Stimulated activated CD4-positive, alpha-beta T cell treated with anti-CD3 and anti-CD28 coated beads, Interleukin-15, amount 100 ng/mL, for 1 hour (primary cell): ENCODE results near the gene CD300H.

Source experiments
- DNase-seq, 2 donors: peaks; one replicate each; pipeline ENCODE4 v3.0.0-alpha.2; 2020; ENCODE audit warnings: low read depth in 1 of 2, low spot score in 1 of 2

CD300H gene

GRCh38 chr17:74567397-74567796 is at the start of gene CD300H:
CD300H (minus strand) TSS chr17:74567509.
- DNase-seq = no peak

DNA sequence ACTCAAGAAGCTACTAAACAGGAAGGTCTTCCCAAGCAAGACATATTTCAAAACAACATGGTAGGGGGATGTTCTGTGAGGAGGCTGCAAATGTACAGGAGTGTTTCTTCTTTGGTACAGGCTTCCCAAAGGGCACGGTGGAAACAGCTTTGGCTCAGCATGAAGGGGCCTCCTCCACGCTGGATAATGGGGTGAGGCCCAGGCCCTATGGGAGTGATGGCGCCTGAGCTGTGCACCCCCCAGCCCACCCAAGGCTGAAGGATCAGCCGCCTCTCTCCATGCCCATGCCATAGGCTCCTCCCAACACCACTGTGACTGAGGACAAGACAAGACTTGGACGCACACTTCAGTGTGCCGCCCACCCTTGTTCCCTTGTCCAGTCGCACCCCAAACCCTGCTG is 49.4 kb upstream of the CD300H start:
- DNase-seq = no peak

DNA sequence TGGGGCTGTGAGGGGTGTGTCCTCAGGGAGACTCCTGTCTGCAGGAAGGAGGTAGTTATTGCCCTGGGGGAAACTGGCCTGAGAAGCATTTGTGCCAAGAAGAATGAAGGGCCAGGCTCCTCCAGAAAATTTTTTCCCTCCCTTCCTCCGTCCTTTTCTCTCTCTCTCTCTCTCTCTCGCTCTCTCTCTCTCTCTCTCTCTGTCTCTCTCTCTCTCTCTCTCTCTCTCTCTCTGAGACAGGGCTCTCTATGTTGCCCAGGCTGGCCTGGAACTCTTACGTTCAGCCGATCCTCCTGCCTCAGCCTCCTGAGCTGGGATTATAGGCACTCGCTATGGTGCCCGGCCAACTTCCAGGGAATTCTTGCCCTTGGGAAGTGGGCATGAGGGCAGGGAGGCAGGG is 44.7 kb upstream of the CD300H start:
- DNase-seq = no peak

DNA sequence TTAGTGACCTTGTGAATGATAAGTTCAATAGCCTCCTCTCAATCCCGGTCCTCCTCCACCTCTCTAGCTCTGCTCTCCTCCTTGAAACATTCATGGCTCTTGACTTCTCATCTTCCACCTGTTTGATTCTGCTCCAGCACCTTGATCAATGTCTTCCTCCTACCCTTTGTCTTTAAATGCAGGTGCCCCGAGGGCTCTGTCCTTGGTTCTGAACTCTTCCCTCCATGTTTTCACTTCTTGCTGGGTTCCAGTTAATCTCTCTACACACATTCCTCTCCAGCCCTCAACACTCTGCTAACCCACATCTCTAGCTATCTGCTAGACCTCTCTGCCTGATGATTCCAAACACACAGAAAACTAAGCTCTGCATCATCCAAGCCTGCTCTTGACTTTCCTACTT is 42.8 kb upstream of the CD300H start:
- no peak for DNase-seq

GRCh38 chr17:74608511-74608910 is 41.2 kb upstream of the CD300H start:
- no peak for DNase-seq

DNA sequence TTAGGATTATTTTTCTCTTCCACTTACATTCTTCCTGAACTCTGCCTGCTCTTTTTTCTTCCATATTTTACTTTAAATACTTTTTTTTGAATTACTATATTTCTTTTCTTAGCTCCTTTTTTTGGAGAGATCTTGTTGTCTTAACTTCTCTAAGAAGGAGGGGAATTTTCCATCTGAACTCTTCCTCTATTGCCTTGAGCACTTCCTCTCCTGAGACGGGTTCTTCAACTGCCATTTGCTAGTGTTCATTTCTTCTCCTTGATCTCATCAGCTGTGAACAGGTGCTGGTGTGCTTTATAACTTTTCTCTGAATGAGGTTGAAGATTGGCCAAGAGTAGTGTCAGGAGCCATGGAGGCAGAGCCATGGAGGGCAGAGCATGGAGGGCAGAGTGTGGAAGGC is 39.9 kb upstream of the CD300H start:
- no peak for DNase-seq

- DNase-seq = no peak
Measured at GRCh38 chr17:74606050-74606449, 38.7 kb upstream of the CD300H start.

DNA sequence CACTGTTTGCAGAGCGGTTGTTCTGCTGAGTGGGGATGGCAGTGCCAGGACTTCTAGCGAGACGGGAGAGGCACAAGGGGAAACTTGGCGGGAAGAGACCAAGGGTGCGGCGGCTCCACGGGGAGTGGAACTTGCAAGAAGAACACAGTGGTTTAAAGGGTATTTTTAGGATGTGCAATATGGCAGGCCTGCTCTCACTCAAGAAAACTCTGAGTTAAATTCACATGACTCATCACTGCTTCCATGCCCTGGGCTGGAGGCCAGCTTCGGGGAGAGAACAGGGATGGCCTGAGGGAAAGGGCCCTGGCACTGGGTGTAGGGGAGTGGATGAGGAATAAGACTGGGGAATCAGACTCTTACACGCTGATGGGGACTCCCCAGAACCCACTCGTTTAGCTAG is 38.1 kb upstream of the CD300H start:
- no peak for DNase-seq

DNA sequence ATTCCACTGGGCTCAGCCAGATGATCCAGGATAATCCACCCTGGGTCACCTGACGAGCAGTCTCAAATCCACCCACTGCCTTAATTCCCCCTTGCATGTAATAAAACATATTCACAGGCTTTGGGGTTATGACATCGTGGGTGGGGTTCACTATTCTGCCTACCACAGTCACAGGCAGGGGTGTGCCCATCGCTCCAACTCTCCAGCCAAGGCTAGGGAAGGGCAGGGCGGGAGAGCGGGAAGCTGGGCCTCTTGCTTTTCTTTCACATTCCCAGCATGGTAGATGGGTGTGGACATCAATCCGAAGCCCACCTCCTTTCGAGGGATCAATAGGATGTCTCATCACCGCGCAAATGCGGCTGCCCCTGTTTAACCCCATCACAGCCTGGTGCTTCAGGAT is 37.5 kb upstream of the CD300H start:
- DNase-seq = no peak

DNA sequence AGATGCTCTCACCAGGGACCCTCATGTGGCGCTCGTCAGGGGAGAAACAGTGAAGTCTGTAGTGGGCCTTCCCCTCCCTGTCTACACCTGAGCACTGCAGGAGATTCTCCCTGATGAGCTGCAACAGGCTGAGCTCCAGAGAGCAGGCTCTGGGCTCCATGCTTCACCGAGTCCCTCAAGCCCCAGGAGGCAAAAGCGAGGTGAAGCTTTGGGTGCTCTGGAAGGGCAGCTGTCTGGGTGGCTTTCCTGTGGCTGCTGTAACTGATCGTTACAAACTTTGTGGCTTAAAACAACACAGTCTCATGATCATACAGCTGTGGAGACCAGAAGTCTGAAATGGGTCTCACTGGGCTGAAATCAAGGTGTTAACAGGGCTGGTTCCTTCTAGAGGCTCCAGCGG is 36.9 kb upstream of the CD300H start:
- no peak for DNase-seq

- no peak for DNase-seq
Measured at GRCh38 chr17:74603746-74604145, 36.4 kb upstream of the CD300H start.

DNA sequence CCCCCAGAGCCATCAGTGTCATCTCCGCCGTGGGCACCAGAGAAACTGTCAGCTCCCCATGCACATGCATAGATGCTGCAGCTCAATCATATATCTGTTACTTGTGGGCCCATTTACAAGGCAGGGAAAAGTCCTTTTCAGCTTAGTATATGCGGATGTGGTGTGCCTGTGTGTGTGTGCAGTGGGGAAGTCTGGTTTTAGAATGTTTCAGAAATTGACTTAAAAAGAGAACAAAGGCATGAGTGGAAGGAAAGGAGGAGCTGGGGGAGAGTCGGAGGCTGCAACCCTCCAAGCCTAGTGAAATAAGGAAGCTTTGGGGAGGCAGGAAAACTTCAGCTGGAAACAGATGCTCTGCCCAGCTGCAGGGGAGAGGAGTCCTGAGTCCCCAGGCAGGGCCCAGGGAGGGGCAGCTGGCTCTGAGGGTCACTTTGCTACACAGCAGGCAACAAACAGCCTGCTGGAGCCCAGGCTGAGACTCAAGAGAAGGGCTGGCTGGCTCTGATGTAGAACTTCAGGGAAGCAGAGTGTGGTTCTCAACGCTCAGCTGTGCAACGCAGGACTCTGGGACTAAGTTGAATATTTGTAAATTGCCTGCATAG is 35.8 kb upstream of the CD300H start:
- no peak for DNase-seq

DNA sequence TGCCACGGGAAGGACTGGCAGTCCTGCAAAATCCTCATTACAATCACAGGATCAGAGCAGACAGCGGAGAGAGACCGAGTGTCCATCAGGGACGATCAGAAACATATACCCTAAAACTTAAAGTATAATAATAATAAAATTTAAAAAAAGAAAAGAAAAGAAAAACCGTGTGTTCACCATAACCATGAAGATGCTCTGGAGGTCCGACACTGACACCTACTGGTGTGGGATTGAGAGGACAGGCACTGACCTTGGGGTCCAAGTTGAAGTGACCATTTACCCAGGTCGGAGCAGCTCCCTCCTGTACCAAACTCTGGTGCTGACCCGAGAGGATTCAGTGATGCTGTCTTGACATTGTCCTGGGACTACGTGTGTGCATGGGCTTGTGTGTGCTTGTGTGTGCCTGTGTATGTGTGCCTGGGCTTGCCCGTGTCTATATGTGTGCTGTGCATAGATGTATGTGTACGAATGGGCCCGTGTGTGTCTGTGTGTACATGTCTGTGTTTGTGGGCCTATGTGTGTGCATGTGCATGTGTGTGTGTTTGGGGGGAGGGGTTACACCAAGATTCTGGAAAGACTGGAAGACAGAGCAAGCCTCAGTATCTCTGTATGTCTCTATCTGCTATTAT is 34.7 kb upstream of the CD300H start:
- DNase-seq = no peak

DNA sequence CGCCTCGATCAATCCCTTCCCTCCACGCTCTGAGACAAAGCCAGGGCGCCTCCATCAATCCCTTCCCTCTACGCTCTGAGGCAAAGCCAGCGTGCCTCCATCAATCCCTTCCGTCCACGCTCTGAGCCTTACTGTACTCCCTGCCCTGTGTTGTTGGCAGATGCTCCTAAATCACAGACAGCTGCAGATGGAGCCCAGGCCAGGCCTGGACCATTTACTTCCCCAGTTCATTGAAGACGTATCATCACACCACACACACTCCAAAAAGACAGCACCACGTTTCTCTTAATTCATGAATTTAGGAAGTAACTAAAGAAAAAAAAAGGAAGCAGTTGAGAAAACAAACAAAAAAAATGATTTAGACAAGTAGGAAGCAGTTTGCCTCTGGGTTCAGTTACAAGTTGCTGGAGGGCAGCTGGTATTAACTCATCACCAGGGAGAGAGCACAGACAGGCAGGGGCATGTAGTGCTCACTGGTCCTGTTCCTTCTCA is 32.2 kb upstream of the CD300H start:
- no peak for DNase-seq

GRCh38 chr17:74599023-74599399 is 31.7 kb upstream of the CD300H start:
- no peak for DNase-seq

GRCh38 chr17:74598346-74599022 is 31.2 kb upstream of the CD300H start:
- DNase-seq = no peak

GRCh38 chr17:74597069-74597790 is 29.9 kb upstream of the CD300H start:
- no peak for DNase-seq

DNA sequence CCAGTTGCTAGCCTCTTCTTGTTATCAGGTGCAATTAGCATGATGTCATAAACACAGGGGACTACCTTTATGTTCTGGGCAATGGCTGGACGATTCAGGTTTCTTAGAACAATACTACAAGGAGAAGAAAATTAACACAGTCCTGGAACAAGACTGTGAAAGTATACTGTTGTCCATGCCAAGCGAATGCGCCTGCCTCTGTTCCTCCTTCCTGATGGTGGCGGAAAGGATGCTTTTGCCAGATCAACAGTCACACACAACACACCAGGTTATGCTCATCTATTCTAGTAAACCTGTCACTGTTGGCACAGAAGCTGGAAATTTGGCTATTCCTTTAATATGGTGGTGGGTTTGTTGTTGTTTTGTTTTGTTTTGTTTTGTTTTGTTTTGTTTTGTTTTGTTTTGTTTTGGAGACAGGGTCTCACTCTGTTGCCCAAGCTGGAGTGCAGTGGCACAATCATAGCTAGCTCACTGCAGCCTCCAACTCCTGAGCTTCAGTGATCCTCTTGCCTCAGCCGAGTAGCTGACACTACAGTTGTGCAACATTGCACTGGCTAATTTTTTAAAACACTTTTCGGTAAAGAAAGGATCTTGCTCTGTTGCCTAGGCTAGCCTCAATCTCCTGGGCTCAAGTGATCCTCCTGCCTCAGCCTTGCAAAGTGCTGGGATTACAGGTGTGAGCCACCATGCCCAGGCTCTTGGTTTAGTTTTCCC is 27.9 kb upstream of the CD300H start:
- no peak for DNase-seq

DNA sequence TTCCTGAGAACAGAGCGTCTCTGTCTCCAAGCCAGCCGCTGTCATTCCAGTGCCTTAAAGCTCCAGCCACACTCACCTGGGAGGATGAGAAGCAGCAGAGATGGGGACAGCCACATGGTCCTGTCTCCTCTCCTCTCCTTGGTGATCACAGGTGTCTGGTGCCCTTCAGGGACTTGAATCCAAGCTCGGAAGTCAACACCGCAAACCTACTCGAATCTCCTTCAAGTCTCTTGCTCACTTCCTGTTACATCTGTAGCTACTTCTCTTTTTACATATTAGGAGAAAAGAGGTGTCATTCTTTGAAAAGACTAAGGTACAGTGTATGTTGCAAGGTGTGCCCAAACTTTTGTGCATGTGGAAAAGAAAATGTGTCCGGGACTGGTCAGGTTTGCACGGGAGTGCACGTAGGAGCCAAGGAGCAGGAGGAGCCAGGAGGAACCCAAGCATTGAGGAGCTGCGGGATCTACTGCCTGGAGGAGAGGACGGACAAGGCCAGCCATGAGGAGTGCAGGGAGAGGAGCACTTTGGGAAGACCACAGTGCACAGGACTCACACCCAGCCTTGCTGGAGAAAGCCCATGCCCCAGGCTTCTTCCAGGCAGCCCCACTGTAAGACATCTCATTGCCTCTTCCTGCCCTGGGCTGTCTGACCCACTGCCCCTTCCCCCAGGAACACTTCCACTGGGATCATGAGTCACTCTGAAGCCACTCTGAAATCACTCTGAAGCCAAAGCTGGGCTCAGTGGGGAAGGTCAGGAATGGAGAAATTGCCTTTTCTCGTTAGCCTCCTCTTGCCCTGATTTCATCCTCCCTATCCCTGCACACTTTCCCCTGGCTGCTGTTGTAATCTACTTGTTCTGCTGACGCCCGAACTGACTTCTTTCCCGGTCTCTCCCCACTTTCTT is 25.0 kb upstream of the CD300H start, which contains the start of gene CD300LD:
Gene CD300LD (minus strand): TSS at position 197 of the 904 bp plus-strand sequence. CDS start 81 bp downstream, at position 116.
- DNase-seq = no peak

DNA sequence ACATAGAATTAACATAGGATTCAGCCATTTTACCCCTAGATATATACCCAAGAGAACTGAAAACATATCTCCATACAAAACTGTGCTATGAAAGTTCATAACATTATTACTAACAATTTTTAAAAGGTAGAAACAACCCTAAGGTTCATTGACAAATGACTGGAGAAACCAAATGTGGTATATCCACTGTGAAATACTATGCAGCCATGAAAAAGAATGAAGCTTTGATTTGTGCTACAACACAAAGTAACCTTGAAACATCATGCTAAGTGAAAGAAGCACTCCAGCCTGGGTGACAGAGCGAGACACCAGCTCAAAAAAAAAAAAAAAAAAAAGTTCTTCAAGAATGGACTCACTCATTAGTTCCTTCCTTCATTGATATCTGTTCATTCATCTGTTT is 24.2 kb upstream of the CD300H start:
- DNase-seq = no peak
